Skeletal muscle cell (primary cell): ENCODE results near the gene PLEKHG5.
"Not testable (repeated sequence)": the region's sequence is repeated elsewhere in the genome, so short reads cannot be mapped to it uniquely, and the experiment has no call there.

Experiments used
- DNase-seq: peaks from one replicate; pipeline ENCODE4 v3.0.0-alpha.2; 2010; ENCODE audit warnings: low read depth
- H3K4me3 ChIP-seq: 2 replicates; pipeline ENCODE4 v1.5.1; 2011; ENCODE audit warnings: low read depth, mild to moderate bottlenecking, control low read depth, low read length, moderate library complexity

The PLEKHG5 gene

DNA sequence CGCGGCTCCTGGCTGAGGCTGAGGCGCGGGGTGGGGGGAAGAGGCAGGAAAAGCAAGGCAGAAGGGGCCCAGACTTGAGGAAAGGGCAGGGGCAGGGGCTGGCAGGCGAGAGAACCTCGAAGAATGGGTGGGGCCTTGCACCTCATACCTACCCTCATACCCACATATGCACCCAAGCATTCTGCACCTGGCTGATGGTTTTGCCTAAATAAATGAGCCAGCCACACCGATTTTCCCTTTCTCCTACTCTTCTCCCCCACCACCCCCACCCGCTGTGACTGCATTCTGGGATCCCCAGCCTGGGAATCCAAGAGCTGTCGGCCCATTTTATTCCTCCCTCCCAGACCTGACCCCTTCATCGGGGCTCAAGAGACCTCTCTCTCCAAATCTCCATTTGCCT, 41.0 kb downstream of the PLEKHG5 start:
- not testable (repeated sequence) for DNase-seq, H3K4me3 ChIP-seq

DNA sequence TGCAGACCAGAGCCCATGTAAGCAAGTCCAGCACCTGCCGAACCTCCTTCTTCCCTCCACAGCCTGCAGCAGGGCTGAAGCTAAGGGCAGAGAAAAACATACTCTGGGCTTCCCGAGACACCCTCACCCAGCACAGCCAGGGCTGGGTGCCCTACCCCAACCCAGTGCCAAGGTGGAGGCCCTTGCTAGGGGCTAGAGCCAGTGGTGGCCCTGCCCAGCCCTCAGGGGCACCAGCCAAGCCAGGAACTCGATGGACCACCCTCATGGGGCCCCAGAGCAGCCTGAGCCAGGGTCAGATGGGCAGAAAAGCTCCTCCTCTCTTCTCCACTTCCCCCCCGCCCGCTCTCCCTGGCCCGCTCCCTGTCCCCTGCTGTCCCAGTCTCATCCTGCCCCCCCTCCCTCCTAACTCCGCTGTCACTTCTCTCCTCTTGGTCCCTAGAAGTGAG, 41.4 kb downstream of the PLEKHG5 start:
- no peak overlapping the region for H3K4me3 ChIP-seq
- DNase-seq, result no peak

GRCh38 chr1:6448749-6449631, 42.5 kb downstream of the PLEKHG5 start:
- no peak for DNase-seq
- no peak overlapping the region for H3K4me3 ChIP-seq

- DNase-seq, result no peak
- no peak overlapping the region for H3K4me3 ChIP-seq
These were observed 43.4 kb downstream of the PLEKHG5 start for GRCh38 chr1:6447818-6448748.

DNA sequence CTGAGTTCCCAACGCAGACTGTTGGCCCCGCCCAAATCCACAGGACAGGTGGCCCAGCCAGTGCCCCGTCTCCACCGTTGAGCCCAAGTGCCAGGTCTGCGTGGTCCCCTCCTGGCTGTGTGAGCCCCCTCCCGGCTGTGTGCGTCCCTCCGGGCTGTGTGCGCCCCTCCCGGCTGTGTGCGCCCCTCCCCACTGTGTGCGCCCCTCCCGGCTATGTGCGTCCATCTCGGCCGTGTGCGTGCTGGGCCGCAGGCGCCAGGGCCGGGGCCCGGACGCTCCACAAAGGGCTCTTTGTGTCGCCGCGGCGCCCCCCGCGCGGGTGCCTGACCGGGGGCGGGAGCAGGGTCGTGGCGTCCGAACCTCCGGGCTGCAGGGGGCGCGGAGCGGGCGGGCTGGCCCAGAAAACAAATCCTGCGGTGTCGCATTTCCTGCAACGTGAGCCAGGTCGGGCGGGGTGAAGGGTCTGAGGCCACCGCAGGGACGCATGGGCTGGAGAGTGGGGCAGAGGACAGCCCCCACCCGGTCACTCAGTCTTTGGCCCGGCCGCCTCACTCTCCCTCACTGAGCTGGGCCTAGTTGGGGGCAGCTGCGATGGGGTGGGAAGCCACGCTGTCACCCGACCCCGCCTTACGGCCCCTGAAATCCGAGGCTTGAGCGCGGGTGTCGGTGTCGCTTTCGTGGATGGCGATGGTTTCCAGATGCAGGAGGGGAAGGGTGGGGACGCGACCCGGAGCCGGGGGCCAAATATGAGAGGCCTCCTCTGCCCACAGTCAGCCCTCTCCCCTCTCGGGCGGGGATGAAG, 44.2 kb downstream of the PLEKHG5 start:
- no peak overlapping the region for H3K4me3 ChIP-seq
- no peak for DNase-seq

DNA sequence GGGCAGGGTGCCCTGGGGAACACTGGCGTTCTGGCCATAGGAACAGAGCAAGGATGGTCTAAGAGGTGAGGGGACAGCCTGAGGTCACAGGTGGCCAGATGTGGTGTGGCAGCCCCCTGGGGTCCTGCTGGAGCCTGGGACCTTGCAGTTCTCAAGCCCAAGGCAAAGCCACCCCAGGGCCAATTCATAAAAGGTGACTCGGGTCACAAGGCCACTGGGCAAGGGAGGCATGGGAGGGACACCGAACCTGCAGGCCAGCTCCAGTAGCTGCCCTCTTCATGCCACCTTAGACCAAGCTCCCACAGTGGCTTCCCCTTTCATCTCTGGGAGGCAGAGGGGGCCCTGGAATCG, 44.8 kb downstream of the PLEKHG5 start:
- no peak overlapping the region for H3K4me3 ChIP-seq
- no peak for DNase-seq

DNA sequence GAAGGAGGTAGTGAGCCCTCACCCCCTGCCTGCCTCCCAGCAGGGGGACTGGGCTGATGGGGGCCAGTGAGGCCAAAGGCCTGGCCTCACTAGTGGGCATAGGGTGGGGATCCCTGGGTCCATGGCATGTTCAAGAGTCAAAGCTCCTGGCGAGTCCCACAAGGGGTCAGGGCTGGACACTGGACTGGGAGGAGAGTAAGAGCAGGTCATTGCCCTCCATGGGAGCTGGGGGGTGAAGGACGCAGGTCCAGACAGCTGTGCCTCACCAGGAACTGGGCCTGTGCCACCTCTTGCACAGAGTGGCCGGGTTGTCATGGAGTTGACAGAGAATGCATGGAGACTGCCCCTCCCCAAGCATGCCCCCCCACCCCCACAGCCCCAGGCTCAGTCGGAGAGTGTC, 45.5 kb downstream of the PLEKHG5 start:
- H3K4me3 ChIP-seq, result not testable (repeated sequence)

GRCh38 chr1:6445062-6445763, 46.3 kb downstream of the PLEKHG5 start:
- DNase-seq, result no peak

More for the DNA sequence above, 45.5 kb downstream of the PLEKHG5 start:
- DNase-seq, result not testable (repeated sequence)

GRCh38 chr1:6444377-6444776, 47.1 kb downstream of the PLEKHG5 start:
- no peak for DNase-seq
- H3K4me3 ChIP-seq, result no peak overlapping the region

More at GRCh38 chr1:6445062-6445763, 46.3 kb downstream of the PLEKHG5 start:
- H3K4me3 ChIP-seq, result no peak overlapping the region

DNA sequence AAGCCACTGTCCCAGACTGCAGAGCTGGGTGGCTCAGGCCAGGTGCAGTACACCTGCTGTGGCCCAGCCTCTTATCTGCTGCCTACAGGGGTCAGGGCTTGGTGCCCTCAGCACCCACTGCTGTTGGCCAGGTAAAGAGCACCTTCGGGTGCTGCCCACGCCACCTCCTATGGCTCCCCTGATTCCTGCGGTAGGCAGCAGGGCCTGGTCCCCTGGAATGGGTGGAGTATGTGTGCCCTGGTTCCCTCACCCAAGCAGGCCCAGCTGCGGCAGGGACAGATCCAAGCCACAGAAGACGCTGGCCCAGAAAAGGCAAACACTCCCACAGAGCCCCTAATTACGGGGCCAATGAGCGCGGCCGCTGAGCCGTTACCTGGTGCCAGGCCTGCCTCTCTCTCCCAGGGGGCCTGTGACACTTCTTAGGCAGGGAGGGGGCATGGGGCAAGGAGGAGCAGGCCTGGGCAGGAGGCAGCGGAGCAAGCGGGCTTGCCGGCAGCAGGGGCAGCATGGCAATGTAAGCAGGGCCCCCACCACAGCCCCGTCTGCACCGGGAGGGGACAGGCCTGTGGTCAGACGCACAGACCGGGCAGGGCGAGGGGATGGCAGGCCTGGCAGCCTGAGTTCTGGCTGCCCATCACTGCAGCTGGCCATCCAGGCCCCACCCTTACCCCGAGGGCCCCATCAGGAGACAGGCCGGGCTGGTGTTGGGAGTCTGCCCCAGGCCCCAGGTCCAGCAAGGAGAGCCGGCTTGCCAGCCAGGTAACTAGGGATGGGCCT, 47.9 kb downstream of the PLEKHG5 start:
- no peak for DNase-seq
- H3K4me3 ChIP-seq, result no peak overlapping the region

- H3K4me3 ChIP-seq, result no peak overlapping the region
- DNase-seq, result no peak
These were observed 49.9 kb downstream of the PLEKHG5 start for GRCh38 chr1:6441586-6441985.

- peak overlapping the region; percentile 7 for H3K4me3 ChIP-seq
- DNase-seq, result no peak
These were observed 51.0 kb downstream of the PLEKHG5 start for GRCh38 chr1:6440198-6441126.

DNA sequence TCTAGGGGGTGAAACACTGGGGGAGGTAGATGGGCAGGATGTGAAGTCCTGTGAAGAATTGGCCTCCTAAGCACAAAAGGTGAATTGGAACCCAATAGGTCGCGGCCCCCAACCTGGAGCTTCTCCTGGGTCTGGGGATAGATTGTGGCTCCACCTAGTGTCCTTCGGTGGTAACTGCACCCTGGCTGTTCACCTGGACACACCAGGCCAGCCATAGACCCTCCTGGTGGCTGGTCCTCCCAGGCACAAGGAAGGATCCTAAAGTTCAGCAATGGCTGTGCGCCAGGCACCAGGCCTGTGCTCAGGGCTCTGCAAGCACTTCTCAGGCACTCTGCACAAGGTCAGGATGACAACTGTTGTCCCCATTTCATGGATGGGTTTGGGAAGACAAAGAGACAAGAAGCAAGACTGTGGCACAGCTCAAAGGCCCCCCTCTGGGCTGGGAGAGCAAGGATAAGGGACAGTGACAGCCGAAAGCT, 53.4 kb downstream of the PLEKHG5 start:
- no peak overlapping the region for H3K4me3 ChIP-seq
- DNase-seq, result no peak

- not testable (repeated sequence) for H3K4me3 ChIP-seq, DNase-seq
These were observed 54.3 kb downstream of the PLEKHG5 start for GRCh38 chr1:6437012-6437700.

DNA sequence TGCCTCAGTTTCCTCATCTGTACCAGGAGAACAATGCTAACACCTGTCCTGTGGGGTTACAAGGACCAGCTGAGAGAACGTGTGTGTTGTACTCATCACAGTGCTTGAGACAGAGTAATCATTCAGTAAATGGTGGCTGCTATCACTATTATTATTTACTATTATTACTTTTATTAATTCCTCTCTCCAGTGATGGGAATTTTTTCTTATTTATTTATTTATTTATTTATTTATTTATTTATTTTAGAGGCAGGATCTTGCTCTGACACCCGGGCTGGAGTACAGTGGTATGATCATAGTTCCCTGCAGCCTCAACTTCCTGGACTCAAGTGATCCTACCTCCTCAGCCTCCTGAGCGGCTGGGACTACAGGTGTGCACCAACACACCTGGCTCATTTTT, 55.2 kb downstream of the PLEKHG5 start:
- H3K4me3 ChIP-seq, DNase-seq: not testable (repeated sequence)

GRCh38 chr1:6435547-6435946, 55.9 kb downstream of the PLEKHG5 start:
- no peak for DNase-seq
- H3K4me3 ChIP-seq, result no peak overlapping the region
